Measurements from ENCODE around the gene FYB1.

GRCh38 chr5:39195198-39195826, 24.1 kb downstream of the FYB1 start:
- no peak for TF ChIP-seq CTCF (conservative IDR thresholded peaks at IDR 0.05 in 1 of 2, IDR thresholded peaks at IDR 0.05 in 1 of 2; ENCODE audit: low read depth in 1 of 2, low read length in 2 of 2)
- TF ChIP-seq EZH2 (IDR thresholded peaks at IDR 0.05; ENCODE audit: low read length, missing control alignments), result no peak

All from fibroblast of lung (primary cell).